HEK293 (cell line): Measurements from ENCODE around the gene ACP7.

ENCODE experiments used
- CTCF ChIA-PET: fragments of 350-600 bp; formaldehyde crosslinking; extraction: SDS; loops from one replicate; lab custom pipeline; 2021; ENCODE audit warnings: antibody characterized with exemption; lab: Yijun Ruan, JAX
- POLR2A ChIA-PET: fragments of 300-600 bp; formaldehyde crosslinking; extraction: SDS; loops from one replicate; lab custom pipeline; 2020; ENCODE audit warnings: antibody characterized with exemption, inconsistent platforms; lab: Yijun Ruan, JAX
- H3K27ac ChIP-seq: fragments of 200-500 bp; sonication (Bioruptor generic); 2 replicates; pipeline ENCODE4 v1.5.1; 2014; ENCODE audit warnings: low read depth, low read length, control low read depth, inconsistent platforms; ENCODE audit errors: extremely low read depth
- H3K36me3 ChIP-seq, 2 experiments: fragments of 200-500 bp in 1 of 2; sonication (Bioruptor generic) in 1 of 2; 1 replicate in 1 of 2; 2 replicates in 1 of 2; pipeline ENCODE4 v1.5.1; 2014 to 2017; ENCODE audit warnings: inconsistent platforms in 2 of 2, low read length in 2 of 2; ENCODE audit not compliant: control insufficient read depth in 2 of 2, insufficient read depth in 1 of 2
- H3K4me1 ChIP-seq: fragments of 200-500 bp; sonication (Bioruptor generic); 2 replicates; pipeline ENCODE4 v1.5.1; 2014; ENCODE audit warnings: mild to moderate bottlenecking, low read length, inconsistent platforms; ENCODE audit not compliant: control insufficient read depth, insufficient read depth
- H3K4me3 ChIP-seq: 2 replicates; pipeline ENCODE4 v1.5.1; 2011; ENCODE audit warnings: low read depth, mild to moderate bottlenecking, control low read depth, low read length, moderate library complexity
- H3K9me3 ChIP-seq: fragments of 200-500 bp; sonication (Bioruptor generic); 2 replicates; pipeline ENCODE4 v1.5.1; 2014; ENCODE audit warnings: low read depth, low read length, inconsistent platforms; ENCODE audit not compliant: control insufficient read depth, insufficient read depth
- GLIS2 ChIP-seq: fragments of 450-650 bp; formaldehyde crosslinking; IDR thresholded peaks from 2 replicates; pipeline ENCODE4 v1.5.1; 2016; ENCODE audit warnings: missing biosample characterization, missing genetic modification characterization
- HOXC10 ChIP-seq: sonication (generic); formaldehyde crosslinking; IDR thresholded peaks from 2 replicates; pipeline ENCODE4 v1.8.1; 2023; ENCODE audit warnings: mild to moderate bottlenecking, missing genetic modification reagents
- HOXD13 ChIP-seq: sonication (generic); formaldehyde crosslinking; IDR thresholded peaks from 2 replicates; pipeline ENCODE4 v1.8.0; 2022; ENCODE audit warnings: missing genetic modification reagents, borderline replicate concordance
- OSR2 ChIP-seq: fragments of 450-650 bp; formaldehyde crosslinking; IDR thresholded peaks from 2 replicates; pipeline ENCODE4 v1.5.1; 2016; ENCODE audit warnings: missing biosample characterization, missing genetic modification characterization
- RBAK ChIP-seq: fragments of 450-650 bp; formaldehyde crosslinking; IDR thresholded peaks from 2 replicates; pipeline ENCODE4 v1.5.1; 2016; ENCODE audit warnings: missing biosample characterization, missing genetic modification characterization
- SALL2 ChIP-seq: fragments of 450-650 bp; formaldehyde crosslinking; IDR thresholded peaks from 2 replicates; pipeline ENCODE4 v1.5.0; 2017; ENCODE audit warnings: missing biosample characterization, mild to moderate bottlenecking, missing genetic modification characterization, borderline replicate concordance
- SP2 ChIP-seq: fragments of 450-650 bp; formaldehyde crosslinking; IDR thresholded peaks from 2 replicates; pipeline ENCODE4 v1.5.1; 2016; ENCODE audit warnings: missing biosample characterization, missing genetic modification characterization
- TCF7L2 ChIP-seq: IDR thresholded peaks from 2 replicates; pipeline ENCODE4 v1.6.1; 2011; ENCODE audit warnings: low read depth, mild to moderate bottlenecking, inconsistent platforms, low read length, moderate library complexity, borderline replicate concordance
- TRIM28 ChIP-seq: IDR thresholded peaks from 2 replicates; pipeline ENCODE4 v1.6.1; 2011; ENCODE audit warnings: low read length, control low read depth, borderline replicate concordance
- ZBTB20 ChIP-seq: fragments of 450-650 bp; formaldehyde crosslinking; IDR thresholded peaks from 2 replicates; pipeline ENCODE4 v1.5.1; 2016; ENCODE audit warnings: missing biosample characterization, missing genetic modification characterization
- ZBTB21 ChIP-seq: fragments of 450-650 bp; formaldehyde crosslinking; IDR thresholded peaks from 2 replicates; pipeline ENCODE4 v1.5.1; 2017; ENCODE audit warnings: missing biosample characterization, missing genetic modification characterization
- ZBTB26 ChIP-seq: fragments of 450-650 bp; formaldehyde crosslinking; optimal IDR thresholded peaks from 2 replicates; pipeline ENCODE3; 2016; ENCODE audit warnings: missing biosample characterization, mild to moderate bottlenecking, missing genetic modification characterization
- ZBTB48 ChIP-seq: fragments of 450-650 bp; formaldehyde crosslinking; IDR thresholded peaks from 2 replicates; pipeline ENCODE4 v1.5.1; 2016; ENCODE audit warnings: missing biosample characterization, missing genetic modification characterization
- ZBTB6 ChIP-seq: fragments of 450-650 bp; formaldehyde crosslinking; IDR thresholded peaks from 2 replicates; pipeline ENCODE4 v1.5.1; 2017; ENCODE audit warnings: missing biosample characterization, missing genetic modification characterization
- ZBTB8A ChIP-seq: fragments of 450-650 bp; formaldehyde crosslinking; IDR thresholded peaks from 2 replicates; pipeline ENCODE4 v1.5.1; 2016; ENCODE audit warnings: missing biosample characterization, missing genetic modification characterization
- ZFP41 ChIP-seq: fragments of 450-650 bp; formaldehyde crosslinking; IDR thresholded peaks from 2 replicates; pipeline ENCODE4 v1.5.1; 2016; ENCODE audit warnings: missing biosample characterization, missing genetic modification characterization, borderline replicate concordance
- ZNF133 ChIP-seq: fragments of 450-650 bp; formaldehyde crosslinking; IDR thresholded peaks from 2 replicates; pipeline ENCODE4 v1.5.1; 2016; ENCODE audit warnings: missing biosample characterization, missing genetic modification characterization
- ZNF184 ChIP-seq: fragments of 450-650 bp; IDR thresholded peaks from 2 replicates; pipeline ENCODE4 v1.5.1; 2018; ENCODE audit warnings: missing biosample characterization, mild to moderate bottlenecking, missing genetic modification characterization
- ZNF248 ChIP-seq: fragments of 450-650 bp; formaldehyde crosslinking; IDR thresholded peaks from 2 replicates; pipeline ENCODE4 v1.5.1; 2017; ENCODE audit warnings: missing biosample characterization, missing genetic modification characterization
- ZNF341 ChIP-seq: fragments of 450-650 bp; formaldehyde crosslinking; IDR thresholded peaks from 2 replicates; pipeline ENCODE4; 2016; ENCODE audit warnings: low read depth, missing biosample characterization, missing genetic modification characterization
- ZNF366 ChIP-seq: fragments of 450-650 bp; formaldehyde crosslinking; conservative IDR thresholded peaks from 2 replicates; pipeline ENCODE4 v1.5.1; 2016; ENCODE audit warnings: missing biosample characterization, missing genetic modification characterization
- ZNF433 ChIP-seq: fragments of 450-650 bp; formaldehyde crosslinking; IDR thresholded peaks from 2 replicates; pipeline ENCODE4 v1.5.1; 2016; ENCODE audit warnings: missing biosample characterization, missing genetic modification characterization, low read depth
- ZNF488 ChIP-seq: fragments of 450-650 bp; formaldehyde crosslinking; IDR thresholded peaks from 2 replicates; pipeline ENCODE4 v1.5.1; 2016; ENCODE audit warnings: missing biosample characterization, missing genetic modification characterization
- ZNF529 ChIP-seq: fragments of 450-650 bp; formaldehyde crosslinking; IDR thresholded peaks from 2 replicates; pipeline ENCODE4 v1.5.1; 2017; ENCODE audit warnings: missing genetic modification characterization, missing biosample characterization; ENCODE audit not compliant: insufficient replicate concordance
- ZNF555 ChIP-seq: fragments of 450-650 bp; formaldehyde crosslinking; conservative IDR thresholded peaks from 2 replicates; pipeline ENCODE4 v1.5.1; 2017; ENCODE audit warnings: missing biosample characterization, mild to moderate bottlenecking, missing genetic modification characterization, inconsistent platforms
- ZNF585B ChIP-seq: fragments of 450-650 bp; formaldehyde crosslinking; IDR thresholded peaks from 2 replicates; pipeline ENCODE4 v1.5.1; 2016; ENCODE audit warnings: missing biosample characterization, missing genetic modification characterization
- ZNF600 ChIP-seq: fragments of 450-650 bp; formaldehyde crosslinking; IDR thresholded peaks from 2 replicates; pipeline ENCODE4 v1.5.1; 2016; ENCODE audit warnings: missing biosample characterization, missing genetic modification characterization
- ZNF610 ChIP-seq: fragments of 450-650 bp; formaldehyde crosslinking; IDR thresholded peaks from 2 replicates; pipeline ENCODE4 v1.5.1; 2016; ENCODE audit warnings: missing biosample characterization, missing genetic modification characterization, borderline replicate concordance
- ZNF624 ChIP-seq: fragments of 450-650 bp; formaldehyde crosslinking; IDR thresholded peaks from 2 replicates; pipeline ENCODE4 v1.5.1; 2017; ENCODE audit warnings: missing biosample characterization, missing genetic modification characterization
- ZNF626 ChIP-seq: fragments of 450-650 bp; sonication (Bioruptor Pico); formaldehyde crosslinking; IDR thresholded peaks from 2 replicates; pipeline ENCODE4 v1.5.1; 2018; ENCODE audit warnings: missing biosample characterization, missing genetic modification characterization, inconsistent platforms
- ZNF654 ChIP-seq: fragments of 450-650 bp; formaldehyde crosslinking; IDR thresholded peaks from 2 replicates; pipeline ENCODE4 v1.5.1; 2016; ENCODE audit warnings: low read depth, missing biosample characterization, missing genetic modification characterization
- ZNF692 ChIP-seq: fragments of 450-650 bp; formaldehyde crosslinking; IDR thresholded peaks from 2 replicates; pipeline ENCODE4 v1.5.1; 2016; ENCODE audit warnings: missing biosample characterization, missing genetic modification characterization
- ZNF747 ChIP-seq: fragments of 450-650 bp; formaldehyde crosslinking; IDR thresholded peaks from 2 replicates; pipeline ENCODE4 v1.5.1; 2016; ENCODE audit warnings: missing biosample characterization, missing genetic modification characterization
- ZNF76 ChIP-seq: fragments of 450-650 bp; formaldehyde crosslinking; IDR thresholded peaks from 2 replicates; pipeline ENCODE4; 2016; ENCODE audit warnings: low read depth, missing biosample characterization, missing genetic modification characterization, borderline replicate concordance
- ZSCAN30 ChIP-seq: fragments of 450-650 bp; IDR thresholded peaks from 2 replicates; pipeline ENCODE4 v1.5.1; 2018; ENCODE audit warnings: missing biosample characterization, mild to moderate bottlenecking, missing genetic modification characterization, moderate library complexity
- ZXDB ChIP-seq: fragments of 450-650 bp; formaldehyde crosslinking; IDR thresholded peaks from 2 replicates; pipeline ENCODE4 v1.5.1; 2016; ENCODE audit warnings: missing biosample characterization, missing genetic modification characterization

The ACP7 gene

GRCh38 chr19:39126312-39127187 is 42.4 kb downstream of the ACP7 start:
- Histone ChIP-seq H3K4me3 (peak overlapping the region; percentile 67), H3K27ac (peak overlapping the region; percentile 88), H3K4me1 (peaks cover 30% of the 10 kb centered on the region), H3K9me3 (no peaks in the 10 kb centered on the region), H3K36me3 (no peaks in the 10 kb centered on the region; a peak in 1 of 3 replicates)
- ChIA-PET CTCF (interaction anchor here (0.9 to 3.0 kb wide), 6 partner anchors 15 to 376 kb away, joined by 3 to 19 read pairs (median 5); no protein-coding TSS in a partner anchor), POLR2A (interaction anchor here (0.5 to 2.1 kb wide), 8 partner anchors 9 to 309 kb away, joined by 3 to 6 read pairs (median 3); partner anchors contain the start of genes MED29, PAF1, RPS16 and SAMD4B)
- no peak for TF ChIP-seq ZNF624 (tag by site-specific recombination)
- peak; percentile 53 for TF ChIP-seq SP2 (tag by site-specific recombination)
- no peak for TF ChIP-seq TRIM28
- no peak for TF ChIP-seq ZNF747 (tag by site-specific recombination)
- TF ChIP-seq ZBTB48 (tag by site-specific recombination): no peak
- TF ChIP-seq HOXC10 (CRISPR knock-in tag): no peak
- no peak for TF ChIP-seq ZBTB6 (tag by site-specific recombination)
- no peak for TF ChIP-seq ZNF555 (tag by site-specific recombination)
- peak; percentile 44 for TF ChIP-seq ZXDB
- no peak for TF ChIP-seq ZBTB20 (tag by site-specific recombination)
- no peak; the same call in 1 of the 2 replicates for TF ChIP-seq ZNF76 (tag by site-specific recombination)
- TF ChIP-seq ZNF366 (tag by site-specific recombination): no peak
- TF ChIP-seq RBAK (tag by site-specific recombination): no peak
- TF ChIP-seq ZBTB8A (tag by site-specific recombination): peak; percentile 88
- TF ChIP-seq ZFP41 (tag by site-specific recombination): no peak
- TF ChIP-seq ZNF600: peak; percentile 84; the same call in 1 of the 2 replicates
- TF ChIP-seq ZNF433 (tag by site-specific recombination): no peak
- TF ChIP-seq ZNF248: no peak
- no peak for TF ChIP-seq OSR2 (tag by site-specific recombination)
- TF ChIP-seq SALL2 (tag by site-specific recombination): no peak
- TF ChIP-seq ZNF184 (tag by site-specific recombination): no peak
- TF ChIP-seq ZNF488 (tag by site-specific recombination): no peak
- no peak for TF ChIP-seq ZNF654
- TF ChIP-seq HOXD13 (CRISPR knock-in tag): no peak
- TF ChIP-seq ZNF692 (tag by site-specific recombination): peak; percentile 53; the same call in 1 of the 2 replicates
- TF ChIP-seq ZNF626 (tag by site-specific recombination): no peak
- TF ChIP-seq GLIS2 (tag by site-specific recombination): no peak
- TF ChIP-seq ZSCAN30: peak; percentile 94
- TF ChIP-seq ZNF610 (tag by site-specific recombination): no peak
- TF ChIP-seq ZBTB26 (tag by site-specific recombination): no peak
- TF ChIP-seq ZNF585B (tag by site-specific recombination): no peak
- no peak for TF ChIP-seq ZBTB21 (tag by site-specific recombination)
- no peak for TF ChIP-seq TCF7L2
- no peak for TF ChIP-seq ZNF529 (tag by site-specific recombination)
- no peak for TF ChIP-seq ZNF133 (tag by site-specific recombination)
- no peak for TF ChIP-seq ZNF341 (tag by site-specific recombination)
